B cell (primary cell): ENCODE results near the gene RNF130. TPM values are rescaled to one million over a fixed set of nuclear protein-coding genes. Genes with fewer than 3 reads are reported as not detected.

Experiments
- ATAC-seq: fragments of 200-7000 bp; cut with Tn5 transposase; one replicate; pipeline ENCODE4 v1.10.0; 2021; ENCODE audit warnings: low read depth, mild to moderate bottlenecking, moderate number of reproducible peaks, moderate library complexity
- CTCF ChIA-PET: fragments of 350-600 bp; sonication (Branson Sonifier 250); formaldehyde crosslinking; loops from one replicate; lab custom pipeline; 2021; ENCODE audit warnings: antibody characterized with exemption, inconsistent platforms; lab: Charles Lee
- POLR2A ChIA-PET: fragments of 350-600 bp; sonication (Branson Sonifier 250); formaldehyde crosslinking; loops from one replicate; lab custom pipeline; 2021; ENCODE audit warnings: antibody characterized with exemption; lab: Charles Lee
- DNase-seq: peaks from one replicate; pipeline ENCODE4 v3.0.0; 2013
- H2AFZ ChIP-seq: 2 replicates; pipeline ENCODE4 v1.6.1; 2012; ENCODE audit warnings: mild to moderate bottlenecking, low read depth, low read length; ENCODE audit not compliant: insufficient read depth, poor library complexity, severe bottlenecking
- H3K27ac ChIP-seq, 2 donors: 1 replicate in 1 of 2; 2 replicates in 1 of 2; pipeline ENCODE4 v1.5.1; 2012 to 2013; ENCODE audit warnings: low read length in 2 of 2, mild to moderate bottlenecking in 2 of 2, moderate library complexity in 1 of 2
- H3K27me3 ChIP-seq, 4 experiments: fragments of 200-600 bp in 1 of 4; sonication (generic) in 1 of 4; replicated peaks in 1 of 4; 1 replicate in 2 of 4; 2 replicates in 2 of 4; pipeline versions ENCODE4 v1.6.1 to v1.7.0; 2013 to 2016; ENCODE audit warnings: low read length in 3 of 4, mild to moderate bottlenecking in 2 of 4, mixed read lengths in 1 of 4, moderate library complexity in 1 of 4; ENCODE audit not compliant: insufficient read depth in 4 of 4, control insufficient read depth in 3 of 4; ENCODE audit errors: control extremely low read depth in 1 of 4
- H3K36me3 ChIP-seq, 2 experiments: replicated peaks in 1 of 2; 1 replicate in 1 of 2; 2 replicates in 1 of 2; pipeline versions ENCODE4 v1.6.1 to v1.7.1; 2013; ENCODE audit warnings: low read length in 1 of 2; ENCODE audit not compliant: insufficient read depth in 2 of 2, control insufficient read depth in 1 of 2; ENCODE audit errors: control extremely low read depth in 1 of 2, extremely low read depth in 1 of 2
- H3K4me1 ChIP-seq, 2 donors: fragments of 200-600 bp in 1 of 2; sonication (generic) in 1 of 2; 1 replicate in 1 of 2; 2 replicates in 1 of 2; pipeline versions ENCODE4 v1.5.1 to v1.6.1; 2013 to 2017; ENCODE audit warnings: low read length in 2 of 2; ENCODE audit not compliant: control insufficient read depth in 2 of 2, insufficient read depth in 2 of 2
- H3K4me2 ChIP-seq: replicated peaks from 2 replicates; pipeline ENCODE3; 2012; ENCODE audit warnings: mild to moderate bottlenecking, low read depth, low read length; ENCODE audit not compliant: poor library complexity, severe bottlenecking
- H3K4me3 ChIP-seq, 5 experiments: fragments of 200-600 bp in 1 of 5; sonication (generic) in 1 of 5; 1 replicate in 3 of 5; 2 replicates in 2 of 5; pipeline versions ENCODE4 v1.5.1 to v1.7.0; 2011 to 2016; ENCODE audit warnings: low read length in 4 of 5, mild to moderate bottlenecking in 4 of 5, low read depth in 2 of 5, control low read depth in 1 of 5, moderate library complexity in 1 of 5; ENCODE audit not compliant: insufficient read depth in 1 of 5; ENCODE audit errors: control extremely low read depth in 1 of 5, extremely low read depth in 1 of 5
- H3K79me2 ChIP-seq: fragments of 200-600 bp; sonication (generic); one replicate; pipeline ENCODE4 v1.6.0; 2016; ENCODE audit warnings: low read length; ENCODE audit not compliant: control insufficient read depth, insufficient read depth
- H3K9ac ChIP-seq: fragments of 200-600 bp; sonication (generic); 2 replicates; pipeline ENCODE4 v1.6.1; 2017; ENCODE audit warnings: mild to moderate bottlenecking, low read length, moderate library complexity
- H3K9me3 ChIP-seq, 3 donors: one replicate each; pipeline versions ENCODE4 v1.6.1 to v1.7.1; 2013; ENCODE audit warnings: low read length in 2 of 3; ENCODE audit not compliant: control insufficient read depth in 2 of 3, insufficient read depth in 1 of 3; ENCODE audit errors: control extremely low read depth in 1 of 3
- H4K20me1 ChIP-seq: 2 replicates; pipeline ENCODE4 v1.6.0; 2012; ENCODE audit warnings: mild to moderate bottlenecking, low read length; ENCODE audit not compliant: insufficient read depth, control insufficient read depth, poor library complexity, severe bottlenecking
- H3K27ac Mint-ChIP-seq: one replicate; pipeline ENCODE4 v1.8.0; 2021; ENCODE audit warnings: mixed read lengths
- H3K27me3 Mint-ChIP-seq: one replicate; pipeline ENCODE4 v1.8.0; 2021; ENCODE audit warnings: mixed read lengths
- H3K4me1 Mint-ChIP-seq: one replicate; pipeline ENCODE4 v1.8.0; 2021; ENCODE audit warnings: mixed read lengths
- H3K4me3 Mint-ChIP-seq: one replicate; pipeline ENCODE4 v1.8.0; 2021; ENCODE audit warnings: mixed read lengths
- H3K9me3 Mint-ChIP-seq: one replicate; pipeline ENCODE4 v1.8.0; 2022; ENCODE audit warnings: mixed read lengths; ENCODE audit not compliant: insufficient read depth
- CTCF ChIP-seq: fragments of 200-600 bp; IDR thresholded peaks from one replicate; pipeline ENCODE4 v1.8.0; 2022; ENCODE audit warnings: antibody characterized with exemption, mild to moderate bottlenecking
- EZH2 ChIP-seq: IDR thresholded peaks from 2 replicates; pipeline ENCODE4 v1.6.1; 2012; ENCODE audit warnings: borderline replicate concordance, low read depth, mild to moderate bottlenecking, moderate library complexity, low read length; ENCODE audit not compliant: insufficient read depth, poor library complexity, severe bottlenecking
- WGBS: methylation state at CpG from one replicate; pipeline ENCODE4 v1.1.5; 2013; ENCODE audit warnings: missing lambda C conversion rate; ENCODE audit not compliant: insufficient coverage; 5-methylcytosine and 5-hydroxymethylcytosine counted together
- intact Hi-C: fragments of 100-400 bp; cut with micrococcal nuclease; formaldehyde crosslinking; loops from one replicate; pipeline ENCODE4 v1.10.0; 2022
- polyA plus RNA-seq: library from polyadenylated mRNA; depleted of rRNA; stranded (reverse); fragments of >200 nt; gene quantifications from 2 replicates; pipeline ENCODE4 v1.2.3, GENCODE V29; 2012
- total RNA-seq, 2 donors: library from RNA; stranded (reverse); fragments of 120-200 nt in 1 of 2; gene quantifications; 1 replicate in 1 of 2; 2 replicates in 1 of 2; pipeline versions ENCODE4 v1.2.3 to v1.2.4, GENCODE V29; 2013 to 2022

RNF130 gene
- total and polyA plus RNA-seq, 2 donors (not counting 1 experiment from before 2014, with no cell fraction given) = 18.1 to 25.8 TPM

- no peaks in the 10 kb centered on the region for H3K4me1 Mint-ChIP-seq
- ATAC-seq (no peak), DNase-seq (no peak)
- CTCF ChIA-PET = interaction anchor here (1.3 kb wide), 1 partner anchor 21 kb away, joined by 3 read pairs; no protein-coding TSS in a partner anchor
- no peaks in the 10 kb centered on the region for H3K36me3 ChIP-seq
- H3K9me3 ChIP-seq = no peaks in the 10 kb centered on the region
- H3K27ac Mint-ChIP-seq = no peak overlapping the region
- H3K27me3 Mint-ChIP-seq = peaks cover 6% of the 10 kb centered on the region
- no peak overlapping the region for H3K4me3 Mint-ChIP-seq
- H3K27ac ChIP-seq = no peak overlapping the region
- TF ChIP-seq EZH2 = no peak
- TF ChIP-seq CTCF = no peak
- no peak overlapping the region for H2AFZ ChIP-seq
- H3K9ac ChIP-seq = no peak overlapping the region
- intact Hi-C loops = no loop called here
- POLR2A ChIA-PET = no interaction called here
- no peaks in the 10 kb centered on the region for H3K79me2 ChIP-seq
- no peaks in the 10 kb centered on the region for H3K4me1 ChIP-seq
- H3K4me3 ChIP-seq = no peak overlapping the region
- WGBS = 100% methylated on average over 2 of the region's 13 CpGs
- no peaks in the 10 kb centered on the region for H3K27me3 ChIP-seq
- H4K20me1 ChIP-seq = no peaks in the 10 kb centered on the region
- H3K4me2 ChIP-seq = no peak overlapping the region
- no peaks in the 10 kb centered on the region for H3K9me3 Mint-ChIP-seq
Observed at GRCh38 chr5:179936976-179937681, 134.4 kb downstream of the RNF130 start.

- Histone ChIP-seq H3K27ac (no peak overlapping the region), H3K4me3 (no peak overlapping the region), H4K20me1 (no peaks in the 10 kb centered on the region), H3K36me3 (no peaks in the 10 kb centered on the region), H3K4me2 (no peak overlapping the region), H2AFZ (no peak overlapping the region), H3K4me1 (no peaks in the 10 kb centered on the region), H3K9me3 (no peaks in the 10 kb centered on the region), H3K27me3 (no peaks in the 10 kb centered on the region), H3K9ac (no peak overlapping the region), H3K79me2 (no peaks in the 10 kb centered on the region)
- H3K4me3 Mint-ChIP-seq = no peak overlapping the region
- H3K9me3 Mint-ChIP-seq = no peaks in the 10 kb centered on the region
- ATAC-seq (no peak), DNase-seq (no peak)
- ChIA-PET CTCF (interaction anchor here (0.7 kb wide), 1 partner anchor 140 kb away, joined by 4 read pairs; no protein-coding TSS in a partner anchor), POLR2A (no interaction called here)
- WGBS = 100% methylated on average over 1 of the region's 8 CpGs
- peaks cover 3% of the 10 kb centered on the region for H3K27me3 Mint-ChIP-seq
- no peaks in the 10 kb centered on the region for H3K4me1 Mint-ChIP-seq
- no peak overlapping the region for H3K27ac Mint-ChIP-seq
- intact Hi-C loops = no loop called here
- TF ChIP-seq CTCF = no peak
Observed at GRCh38 chr5:179930788-179931473, 140.6 kb downstream of the RNF130 start.
